Type B pancreatic cell (in vitro differentiated cells): Measurements from ENCODE around the gene GIPC3. TPM values are rescaled to one million over a fixed set of nuclear protein-coding genes. Genes with fewer than 3 reads are reported as not detected.

Source experiments
- DNase-seq: peaks from one replicate; pipeline ENCODE4 v3.0.0; 2021; ENCODE audit warnings: mixed read lengths; ENCODE audit not compliant: unreplicated experiment; ENCODE audit errors: extremely low spot score
- H3K27ac Mint-ChIP-seq: 2 replicates; pipeline ENCODE4 v1.8.0; 2021; ENCODE audit warnings: mild to moderate bottlenecking, mixed read lengths
- H3K27me3 Mint-ChIP-seq: 2 replicates; pipeline ENCODE4 v1.8.0; 2021; ENCODE audit warnings: mixed read lengths
- H3K36me3 Mint-ChIP-seq: 2 replicates; pipeline ENCODE4 v1.8.0; 2021; ENCODE audit warnings: mixed read lengths
- H3K4me1 Mint-ChIP-seq: one replicate; pipeline ENCODE4 v1.8.0; 2021; ENCODE audit warnings: mixed read lengths; ENCODE audit not compliant: unreplicated experiment
- H3K4me3 Mint-ChIP-seq: 2 replicates; pipeline ENCODE4 v1.8.0; 2021; ENCODE audit warnings: mild to moderate bottlenecking, mixed read lengths
- H3K9me3 Mint-ChIP-seq: 2 replicates; pipeline ENCODE4 v1.8.0; 2021; ENCODE audit warnings: mixed read lengths
- CTCF ChIP-seq: fragments of 200-600 bp; sonication (generic); conservative IDR thresholded peaks from 2 replicates; pipeline ENCODE4 v1.5.0; 2021; ENCODE audit warnings: antibody characterized with exemption, mild to moderate bottlenecking
- long read RNA-seq: library from polyadenylated mRNA; unstranded; transcript quantifications from one replicate; pipeline ENCODE4 v2.0.0, GENCODE V29; 2020
- total RNA-seq: library from RNA; stranded (reverse); gene quantifications from 2 replicates; pipeline ENCODE4 v1.2.1, GENCODE V29; 2021; ENCODE audit warnings: low replicate concordance

Gene GIPC3
- total RNA-seq: 0.07 TPM in 1 of 2 replicates, not detected in the other
- long read RNA-seq: 0 reads

GRCh38 chr19:3585301-3586126 lies at the start of gene GIPC3:
GIPC3 (plus strand) TSS chr19:3585478; CDS start chr19:3585598, 120 bp downstream.
- no peaks in the 10 kb centered on the region for H3K4me1 Mint-ChIP-seq
- H3K36me3 Mint-ChIP-seq: no peaks in the 10 kb centered on the region
- no peaks in the 10 kb centered on the region for H3K9me3 Mint-ChIP-seq
- TF ChIP-seq CTCF: no peak
- DNase-seq: no peak
- no peak within 1 kb of the TSS for H3K27ac Mint-ChIP-seq
- peaks cover 44% of the 10 kb centered on the region for H3K27me3 Mint-ChIP-seq
- no peak within 1 kb of the TSS for H3K4me3 Mint-ChIP-seq

- no peak for TF ChIP-seq CTCF
- Mint-ChIP-seq H3K36me3 (no peaks in the 10 kb centered on the region), H3K4me3 (no peak overlapping the region), H3K27ac (peak overlapping the region; percentile 64), H3K4me1 (peaks cover 8% of the 10 kb centered on the region), H3K27me3 (no peaks in the 10 kb centered on the region), H3K9me3 (no peaks in the 10 kb centered on the region)
- DNase-seq: no peak
These were observed 49.7 kb upstream of the GIPC3 start for GRCh38 chr19:3535563-3535965.

GRCh38 chr19:3535981-3536380 lies 49.3 kb upstream of the GIPC3 start:
- Mint-ChIP-seq H3K4me3 (no peak overlapping the region), H3K36me3 (no peaks in the 10 kb centered on the region), H3K27me3 (no peaks in the 10 kb centered on the region), H3K4me1 (peaks cover 8% of the 10 kb centered on the region), H3K27ac (no peak overlapping the region), H3K9me3 (no peaks in the 10 kb centered on the region)
- DNase-seq: no peak
- no peak for TF ChIP-seq CTCF

GRCh38 chr19:3536429-3537100 lies 48.7 kb upstream of the GIPC3 start:
- Mint-ChIP-seq H3K36me3 (no peaks in the 10 kb centered on the region), H3K27ac (no peak overlapping the region), H3K4me3 (no peak overlapping the region), H3K9me3 (no peaks in the 10 kb centered on the region), H3K27me3 (no peaks in the 10 kb centered on the region), H3K4me1 (peaks cover 8% of the 10 kb centered on the region)
- TF ChIP-seq CTCF: no peak
- no peak for DNase-seq

GRCh38 chr19:3537101-3537437 lies 48.2 kb upstream of the GIPC3 start:
- Mint-ChIP-seq H3K27me3 (no peaks in the 10 kb centered on the region), H3K27ac (no peak overlapping the region), H3K4me1 (peaks cover 8% of the 10 kb centered on the region), H3K36me3 (no peaks in the 10 kb centered on the region), H3K4me3 (no peak overlapping the region), H3K9me3 (no peaks in the 10 kb centered on the region)
- no peak for DNase-seq
- no peak for TF ChIP-seq CTCF
